ENCODE data around the gene PNPT1. TPM values are rescaled to one million over a fixed set of nuclear protein-coding genes. Genes with fewer than 3 reads are reported as not detected.

PNPT1 gene
- total and polyA plus RNA-seq, 9 of the 15 experiments (the other 6 are each of a cell fraction or from before 2014, with no cell fraction given): 46.5 to 104 (median 62.7) TPM

DNA sequence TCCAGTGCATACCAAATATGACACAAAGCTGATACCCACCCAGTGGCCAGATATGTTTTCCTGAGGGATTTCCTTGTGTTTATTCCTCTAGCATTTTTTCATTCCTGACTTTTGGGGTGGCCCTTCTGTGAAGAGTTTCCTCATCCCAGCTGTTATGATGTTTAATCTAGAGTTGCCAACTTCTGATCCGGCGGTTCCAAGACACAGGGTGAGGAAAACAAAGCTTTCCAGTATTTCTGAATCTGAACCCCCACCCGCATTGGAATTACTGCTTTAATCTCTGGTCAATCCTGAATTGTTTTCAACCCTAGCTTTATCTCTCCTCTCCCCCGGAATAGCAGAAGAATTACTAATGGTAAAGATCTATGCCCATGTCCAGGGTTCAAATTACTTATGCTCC lies 39.2 kb upstream of the PNPT1 start (continued):
- TF ChIP-seq CTCFL (IDR thresholded peaks at IDR 0.05; ENCODE audit: borderline replicate concordance, insufficient read depth, low read depth, low read length, poor library complexity, severe bottlenecking): no peak

DNA sequence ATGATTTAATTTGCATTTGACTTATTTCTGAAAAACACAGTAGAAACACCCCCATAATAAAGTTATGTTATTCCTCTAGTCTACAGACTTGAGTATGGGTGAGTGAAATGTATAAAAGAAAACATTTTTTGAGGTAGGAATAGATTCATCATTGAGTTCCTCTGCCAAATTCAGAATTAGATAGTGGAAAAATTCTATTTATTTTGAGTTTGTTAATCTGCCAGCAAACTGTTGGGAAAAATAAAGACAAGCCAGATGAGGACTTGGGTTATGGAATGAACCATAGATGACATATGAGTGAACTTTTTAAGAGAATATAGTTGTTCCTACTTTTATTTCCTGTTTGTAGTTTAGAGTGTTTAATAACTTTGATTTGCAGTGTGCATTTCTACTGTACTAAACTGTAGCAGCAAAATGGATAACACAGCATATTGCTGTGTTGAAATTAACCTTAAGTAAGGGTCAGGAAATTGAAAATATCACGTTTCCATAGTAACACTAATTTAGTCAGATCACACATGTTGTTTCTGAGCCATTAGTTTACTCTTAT lies 35.6 kb upstream of the PNPT1 start:
- Histone ChIP-seq H3K27me3 (ENCODE audit: control insufficient read depth in 2 of 2, insufficient read depth in 2 of 2, low read length in 2 of 2) (no peaks in the 10 kb centered on the region), H3K36me3 (ENCODE audit: control insufficient read depth, insufficient read depth, low read length) (no peaks in the 10 kb centered on the region), H3K79me2 (ENCODE audit: control insufficient read depth, insufficient read depth, low read length) (no peaks in the 10 kb centered on the region), H3K4me2 (ENCODE audit: insufficient read depth, low read length) (no peak overlapping the region), H3K4me1 (replicated peaks in 1 of 2; ENCODE audit: control insufficient read depth in 2 of 2, insufficient read depth in 2 of 2, low read length in 2 of 2) (no peaks in the 10 kb centered on the region), H3K9ac (ENCODE audit: insufficient read depth in 1 of 2, low read depth in 2 of 2, low read length in 2 of 2) (no peak overlapping the region), H3K27ac (ENCODE audit: extremely low read depth, low read depth, low read length) (no peak overlapping the region), H4K20me1 (replicated peaks; ENCODE audit: control insufficient read depth, insufficient read depth, low read length) (no peaks in the 10 kb centered on the region), H3K4me3 (no peak overlapping the region), H3K9me3 (replicated peaks; ENCODE audit: control insufficient read depth, insufficient read depth, low read depth, low read length) (no peaks in the 10 kb centered on the region), H2AFZ (ENCODE audit: low read depth, low read length) (no peak overlapping the region), H3K9me1 (ENCODE audit: control insufficient read depth, insufficient read depth, low read length) (no peaks in the 10 kb centered on the region)
- CTCF ChIA-PET (ENCODE audit: low intra/inter-chr PET ratio): interaction anchor here (0.6 kb wide), 1 partner anchor 13 kb away, joined by 4 read pairs; no protein-coding TSS in a partner anchor
- DNase-seq (ENCODE audit: extremely low read depth in 1 of 4, low spot score in 3 of 4) (no peak), FAIRE-seq (no peak), ATAC-seq (no peak)
- TF ChIP-seq RFX1 (IDR thresholded peaks at IDR 0.05) (peak; percentile 45), POLR2AphosphoS5 (IDR thresholded peaks at IDR 0.05; ENCODE audit: control insufficient read depth, insufficient read depth, low read depth, low read length) (no peak)
- in situ Hi-C loops (cut with MboI): no loop called here
- 0% methylated on average over 1 of the region's 1 CpG for WGBS (ENCODE audit: insufficient coverage, low coverage, missing lambda C conversion rate)
- POLR2A ChIA-PET: no interaction called here
- no TSS peak for BruUV-seq (replicated peaks)
- intact Hi-C loops (cut with micrococcal nuclease): no loop called here

Measured in K562 (cell line).